D721Med (cell line): Measurements from ENCODE around the gene PNKP.

Source experiments
- DNase-seq: peaks from one replicate; pipeline ENCODE4 v3.0.0; 2011; ENCODE audit warnings: low spot score; ENCODE audit not compliant: insufficient read length
- FAIRE-seq: peaks from 2 replicates; lab custom pipeline; 2011; peaks lifted over from hg19 to GRCh38; lab: Jason Lieb, UNC
- CTCF ChIP-seq: IDR thresholded peaks from 2 replicates; pipeline ENCODE4 v1.5.1; 2012; ENCODE audit warnings: mild to moderate bottlenecking, control low read depth; ENCODE audit not compliant: insufficient read depth; ENCODE audit errors: missing control alignments

PNKP gene

DNA sequence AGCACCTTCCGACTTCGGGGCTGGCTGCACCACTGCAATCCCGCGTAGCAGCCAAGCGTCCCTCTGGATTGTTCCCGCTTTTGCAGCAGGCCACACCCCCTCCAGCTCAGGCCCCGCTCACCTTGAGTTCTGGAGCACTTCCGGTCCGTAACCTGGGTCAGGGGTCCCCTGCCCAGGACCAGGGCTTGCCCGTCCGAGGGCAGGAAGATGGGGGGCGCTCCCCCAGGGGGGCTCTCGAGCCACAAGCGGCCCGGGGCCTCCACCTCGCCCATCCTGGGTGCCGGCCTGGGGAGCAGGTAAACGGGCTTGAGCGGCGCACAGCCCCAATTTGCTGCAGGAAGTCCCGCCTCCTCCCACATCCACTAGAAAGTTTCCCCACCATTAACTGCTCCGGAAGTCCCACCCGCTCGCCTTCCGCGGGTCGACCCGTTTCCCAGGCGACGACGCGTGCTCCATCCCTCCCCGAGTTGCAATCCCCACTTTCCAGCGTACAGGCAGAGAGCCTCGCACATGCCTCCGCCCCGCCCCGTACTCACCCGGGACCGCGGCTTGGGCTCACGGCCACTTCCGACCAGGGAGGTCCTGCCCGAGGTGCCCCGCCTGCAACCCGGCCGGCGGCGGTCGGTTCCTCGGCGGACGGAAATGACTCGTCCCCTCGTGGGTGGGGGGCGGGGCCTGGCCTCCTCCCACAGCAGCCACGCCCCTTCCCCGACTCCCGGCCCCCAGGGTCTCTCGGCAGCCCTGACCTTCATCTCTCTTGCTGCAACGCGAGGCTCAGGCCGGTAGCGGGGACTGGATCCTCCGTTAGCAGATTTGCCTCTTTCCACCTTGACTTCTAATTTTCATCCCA lies at the start of gene PNKP:
Gene PNKP (minus strand): TSS at position 644 of the 850 bp plus-strand sequence. CDS start 372 bp downstream, at position 272.
- FAIRE-seq (no peak), DNase-seq (peak; percentile 79)
- no peak for TF ChIP-seq CTCF

GRCh38 chr19:49915271-49915670 lies 47.9 kb upstream of the PNKP start:
- FAIRE-seq (no peak), DNase-seq (no peak)
- no peak for TF ChIP-seq CTCF

DNA sequence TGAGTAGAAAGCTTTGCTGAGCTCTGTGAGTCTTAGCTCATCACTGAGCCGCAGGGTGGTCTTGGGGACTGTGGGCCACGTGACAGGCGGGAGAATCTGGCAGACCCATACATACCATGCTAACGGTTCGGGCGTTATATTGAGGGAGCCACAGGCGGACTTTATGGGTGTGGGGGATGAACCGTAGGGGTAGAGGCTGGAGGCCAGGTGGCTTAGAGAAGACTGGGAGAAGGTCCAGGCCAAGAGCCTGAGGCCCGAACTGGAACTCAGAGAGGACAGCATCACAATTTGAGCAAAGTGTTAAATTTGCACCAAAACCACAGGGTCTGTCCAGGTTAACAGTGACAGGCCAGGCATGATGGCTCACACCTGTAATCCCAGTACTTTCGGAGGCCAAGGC lies 46.3 kb upstream of the PNKP start:
- TF ChIP-seq CTCF = no peak
- FAIRE-seq (no peak), DNase-seq (no peak)

DNA sequence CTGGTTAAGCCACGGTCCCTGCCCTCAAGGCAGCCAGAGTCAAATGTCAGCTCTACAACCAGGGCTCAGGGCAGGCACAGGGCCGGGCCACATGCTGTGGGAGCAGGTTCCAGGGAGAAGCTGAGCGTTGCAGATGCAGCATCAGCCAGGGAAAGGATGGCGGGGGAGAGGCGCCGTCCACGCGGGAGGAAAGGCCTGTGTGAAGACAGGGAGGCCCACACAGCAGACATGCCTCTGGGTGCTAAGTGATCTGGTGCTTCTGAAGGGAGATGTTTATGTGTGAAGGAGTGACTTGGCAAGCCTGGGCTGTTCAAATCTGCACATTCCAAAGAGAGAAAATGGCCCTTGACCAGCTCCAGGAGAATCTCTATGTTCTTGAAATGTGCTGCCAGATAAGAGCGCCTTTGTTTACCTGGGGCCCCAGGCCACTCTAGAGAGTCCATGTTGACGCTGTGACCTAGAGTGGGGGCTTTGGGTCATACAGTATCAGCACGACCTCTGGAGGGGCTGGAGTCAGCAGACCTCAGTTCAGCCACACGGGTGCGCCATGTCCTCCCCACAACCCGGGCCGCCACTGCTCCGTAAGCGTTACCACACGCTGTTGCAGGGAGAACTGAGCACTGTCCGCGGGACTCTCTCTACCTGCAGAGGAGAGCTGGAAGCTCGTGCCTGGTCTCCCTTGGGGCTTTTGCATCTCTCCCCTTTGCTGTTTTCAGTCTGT lies 45.7 kb upstream of the PNKP start:
- no peak for TF ChIP-seq CTCF
- DNase-seq = no peak
- FAIRE-seq = no peak

GRCh38 chr19:49911381-49912145 lies 44.2 kb upstream of the PNKP start:
- DNase-seq (no peak), FAIRE-seq (no peak)
- no peak for TF ChIP-seq CTCF

- FAIRE-seq (no peak), DNase-seq (no peak)
- TF ChIP-seq CTCF = no peak
Observed at GRCh38 chr19:49910179-49910578, 42.8 kb upstream of the PNKP start.
